Adrenal gland (tissue), 12 donors: ENCODE data around the gene OR8G5. TPM values are rescaled to one million over a fixed set of nuclear protein-coding genes. Genes with fewer than 3 reads are reported as not detected.

Experiments
- DNase-seq, 7 donors: peaks; one replicate each; pipeline ENCODE4 v3.0.0-alpha.2; 2019 to 2020
- H3K27ac ChIP-seq, 5 donors: fragments of 200-600 bp; sonication (generic) in 4 of 5; 1 replicate in 3 of 5; 2 replicates in 2 of 5; pipeline versions ENCODE4 v1.5.1 to v1.8.0; 2016 to 2020; ENCODE audit warnings: mild to moderate bottlenecking in 1 of 5
- H3K27me3 ChIP-seq: fragments of 200-600 bp; 2 replicates; pipeline ENCODE4 v1.8.0; 2021
- H3K36me3 ChIP-seq, 2 donors: fragments of 200-600 bp; replicated peaks in 1 of 2; 1 replicate in 1 of 2; 2 replicates in 1 of 2; pipeline versions ENCODE4 v1.5.1 to v1.8.0; 2018 to 2022
- H3K4me1 ChIP-seq, 2 donors: fragments of 200-600 bp; replicated peaks in 1 of 2; 1 replicate in 1 of 2; 2 replicates in 1 of 2; pipeline versions ENCODE4 v1.5.1 to v1.8.0; 2018 to 2021
- H3K4me3 ChIP-seq, 4 donors: fragments of 200-600 bp; sonication (generic) in 3 of 4; one replicate each; pipeline ENCODE4 v1.5.1; 2016 to 2018
- H3K9me3 ChIP-seq, 3 donors: fragments of 200-600 bp; sonication (generic) in 1 of 3; replicated peaks in 1 of 3; 1 replicate in 2 of 3; 2 replicates in 1 of 3; pipeline versions ENCODE4 v1.5.1 to v1.8.0; 2016 to 2021
- CTCF ChIP-seq, 6 experiments: fragments of 450-650 bp in 4 of 6; fragments of 200-600 bp in 2 of 6; sonication (generic) in 1 of 6; IDR thresholded peaks; 1 replicate in 5 of 6; 2 replicates in 1 of 6; pipeline versions ENCODE4 v1.5.1 to v1.8.0; 2016 to 2021; ENCODE audit warnings: antibody characterized with exemption in 6 of 6, mild to moderate bottlenecking in 2 of 6, moderate library complexity in 1 of 6
- POLR2A ChIP-seq, 2 donors: fragments of 450-650 bp; IDR thresholded peaks; one replicate each; pipeline ENCODE4 v1.6.1; 2017; ENCODE audit warnings: antibody characterized with exemption in 2 of 2, mild to moderate bottlenecking in 2 of 2, moderate library complexity in 1 of 2
- WGBS, 4 donors: extraction: QIAGEN DNeasy Blood & Tissue Kit in 2 of 4; methylation state at CpG; one replicate each; pipeline versions ENCODE4 v1.1.5 to v1.1.7; 2013 to 2017; 5-methylcytosine and 5-hydroxymethylcytosine counted together
- intact Hi-C, 2 donors: fragments of 100-400 bp; cut with DNase I; formaldehyde crosslinking; loops; one replicate each; pipeline versions ENCODE4 v1.14.1 to v1.15.0; 2022 to 2023
- polyA plus RNA-seq, 3 donors: library from polyadenylated mRNA; stranded (reverse); fragments of 200-250 nt in 2 of 3; fragments of 350-450 nt in 1 of 3; fragmentation: Illumina TruSeq in 1 of 3; extraction: RNeasy Lipid Tissue Mini Kit (QIAGEN cat#74804) in 1 of 3; gene quantifications; one replicate each; pipeline ENCODE4 v1.2.3, GENCODE V29; 2013 to 2014
- total RNA-seq, 9 donors: library from RNA; depleted of rRNA in 4 of 9; stranded (reverse); fragments of >200 nt in 4 of 9; fragments of 120-200 nt in 1 of 9; fragmentation: NEBNext Ultra II Directional in 1 of 9; extraction: Animal tissue kit (Norgen Biotek cat#: 25700) in 1 of 9; gene quantifications; one replicate each; pipeline versions ENCODE4 v1.1.0 to v1.2.4, GENCODE V29; 2013 to 2023
- donor health status: healthy with polysubstance abuse.
- donor health status: Bipolar disorder and iron deficiency.
- donor health status: DM: yes; HTN: yes; CAD: no.
- donor health status: DM: no; HTN: no; CAD: no.
- donor health status: DM: no; HTN: no; CAD: no.
- donor health status: DM: yes; HTN: yes; CAD: no.

The OR8G5 gene
- total and polyA plus RNA-seq, 12 donors = not detected

- TF ChIP-seq POLR2A (IDR thresholded peaks at IDR 0.05) (no peak), CTCF (IDR thresholded peaks at IDR 0.05) (no peak)
- no peak for DNase-seq
- Histone ChIP-seq H3K36me3 (no peaks in the 10 kb centered on the region), H3K9me3 (no peaks in the 10 kb centered on the region), H3K27ac (no peak overlapping the region), H3K27me3 (no peaks in the 10 kb centered on the region), H3K4me3 (no peak overlapping the region), H3K4me1 (peaks cover 0 to 8% of the 10 kb centered on the region in 2 donors)
- intact Hi-C loops = no loop called here
- 68 to 85% (median 78%) methylated on average over 4 of the region's 4 CpGs for WGBS, 4 donors
Measured at GRCh38 chr11:124297921-124298320, 41.7 kb downstream of the OR8G5 start.

GRCh38 chr11:124301548-124301947 lies 45.4 kb downstream of the OR8G5 start:
- DNase-seq = peak in 6 of 7 donors; percentile 22 to 66 (median 50)
- no peak overlapping the region for H3K4me3 ChIP-seq
- WGBS, 4 donors = 23 to 64% (median 41%) methylated on average over 3 of the region's 3 CpGs
- no peaks in the 10 kb centered on the region for H3K27me3 ChIP-seq
- peaks cover 0 to 8% of the 10 kb centered on the region in 2 donors for H3K4me1 ChIP-seq
- TF ChIP-seq POLR2A (IDR thresholded peaks at IDR 0.05) = no peak
- no peak for TF ChIP-seq CTCF (IDR thresholded peaks at IDR 0.05)
- intact Hi-C loops = no loop called here
- H3K36me3 ChIP-seq = no peaks in the 10 kb centered on the region
- no peaks in the 10 kb centered on the region for H3K9me3 ChIP-seq
- H3K27ac ChIP-seq = peak overlapping the region in 1 of 5 donors; percentile 6

- intact Hi-C loops = no loop called here
- 41 to 56% (median 52%) methylated on average over 3 of the region's 3 CpGs for WGBS, 4 donors
- no peak overlapping the region for H3K27ac ChIP-seq
Measured at GRCh38 chr11:124302347-124303125, 46.4 kb downstream of the OR8G5 start.

GRCh38 chr11:124307093-124307492 lies 50.9 kb downstream of the OR8G5 start:
- no peak for TF ChIP-seq POLR2A (IDR thresholded peaks at IDR 0.05)
- no peak for TF ChIP-seq CTCF (IDR thresholded peaks at IDR 0.05)
- H3K36me3 ChIP-seq = no peaks in the 10 kb centered on the region
- H3K27me3 ChIP-seq = no peaks in the 10 kb centered on the region
- H3K9me3 ChIP-seq = no peaks in the 10 kb centered on the region
- intact Hi-C loops = no loop called here
- DNase-seq = no peak
- no peak overlapping the region for H3K4me3 ChIP-seq
- no peak overlapping the region for H3K27ac ChIP-seq
- peaks cover 0 to 3% of the 10 kb centered on the region in 2 donors for H3K4me1 ChIP-seq

More at GRCh38 chr11:124302347-124303125, 46.4 kb downstream of the OR8G5 start:
- peaks cover 0 to 8% of the 10 kb centered on the region in 2 donors for H3K4me1 ChIP-seq
- no peaks in the 10 kb centered on the region for H3K9me3 ChIP-seq
- no peaks in the 10 kb centered on the region for H3K27me3 ChIP-seq
- TF ChIP-seq CTCF (IDR thresholded peaks at IDR 0.05) (no peak), POLR2A (IDR thresholded peaks at IDR 0.05) (no peak)
- no peak overlapping the region for H3K4me3 ChIP-seq
- DNase-seq = no peak
- no peaks in the 10 kb centered on the region for H3K36me3 ChIP-seq
